ENCODE measurements around the gene SCGB3A1. TPM values are rescaled to one million over a fixed set of nuclear protein-coding genes. Genes with fewer than 3 reads are reported as not detected.

Gene SCGB3A1
- total RNA-seq, 1 donor from 2014 or later: not detected

DNA sequence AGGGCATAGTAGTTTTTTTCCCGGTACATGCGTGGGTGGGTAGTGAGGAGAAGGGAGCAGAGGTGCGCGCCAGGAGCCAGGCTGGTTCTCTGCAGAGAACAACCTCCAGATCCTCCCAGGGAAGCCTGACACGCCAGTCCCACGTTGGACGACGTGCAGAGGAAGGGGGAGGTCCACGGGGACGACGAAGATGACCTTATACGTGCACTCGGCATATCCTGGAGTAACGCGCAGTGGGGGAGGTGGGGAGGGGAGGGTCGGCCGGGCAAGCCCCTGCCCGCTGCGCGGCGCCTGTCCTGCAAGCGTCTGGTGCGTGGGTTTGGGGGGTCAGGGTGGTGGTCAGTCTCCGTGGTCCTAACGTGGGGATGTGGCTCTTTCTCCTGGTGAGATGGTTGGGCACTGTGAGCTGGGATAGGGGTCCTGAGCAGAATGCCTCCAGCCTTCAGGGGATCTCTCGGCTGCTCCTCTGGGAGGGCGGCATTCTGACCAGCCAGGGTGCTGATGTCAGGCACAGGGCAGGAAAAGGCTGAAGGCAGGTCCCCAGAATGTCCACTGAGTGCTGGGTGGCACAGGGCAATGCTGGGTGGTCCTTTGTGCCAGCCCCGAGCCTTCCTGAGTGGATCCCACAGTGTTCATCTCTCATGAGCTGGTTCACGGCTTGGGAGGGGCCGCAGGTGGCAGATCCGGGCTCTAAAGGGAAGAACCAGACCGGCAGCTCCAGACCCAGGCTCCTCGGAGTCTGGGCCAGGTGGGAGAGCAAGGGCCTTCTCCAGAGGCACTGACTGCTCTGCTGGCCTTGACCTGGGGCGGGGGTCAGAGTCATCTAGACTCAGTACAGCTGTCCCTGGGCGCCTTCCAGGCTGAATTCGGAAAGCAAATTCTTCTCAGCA lies 10.5 kb upstream of the SCGB3A1 start:
- no peak overlapping the region for H3K27ac ChIP-seq (replicated peaks)
- TF ChIP-seq, protein P1, sequence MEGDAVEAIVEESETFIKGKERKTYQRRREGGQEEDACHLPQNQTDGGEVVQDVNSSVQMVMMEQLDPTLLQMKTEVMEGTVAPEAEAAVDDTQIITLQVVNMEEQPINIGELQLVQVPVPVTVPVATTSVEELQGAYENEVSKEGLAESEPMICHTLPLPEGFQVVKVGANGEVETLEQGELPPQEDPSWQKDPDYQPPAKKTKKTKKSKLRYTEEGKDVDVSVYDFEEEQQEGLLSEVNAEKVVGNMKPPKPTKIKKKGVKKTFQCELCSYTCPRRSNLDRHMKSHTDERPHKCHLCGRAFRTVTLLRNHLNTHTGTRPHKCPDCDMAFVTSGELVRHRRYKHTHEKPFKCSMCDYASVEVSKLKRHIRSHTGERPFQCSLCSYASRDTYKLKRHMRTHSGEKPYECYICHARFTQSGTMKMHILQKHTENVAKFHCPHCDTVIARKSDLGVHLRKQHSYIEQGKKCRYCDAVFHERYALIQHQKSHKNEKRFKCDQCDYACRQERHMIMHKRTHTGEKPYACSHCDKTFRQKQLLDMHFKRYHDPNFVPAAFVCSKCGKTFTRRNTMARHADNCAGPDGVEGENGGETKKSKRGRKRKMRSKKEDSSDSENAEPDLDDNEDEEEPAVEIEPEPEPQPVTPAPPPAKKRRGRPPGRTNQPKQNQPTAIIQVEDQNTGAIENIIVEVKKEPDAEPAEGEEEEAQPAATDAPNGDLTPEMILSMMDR (IDR thresholded peaks at IDR 0.05; ENCODE audit: borderline replicate concordance): no peak
- H3K36me3 ChIP-seq: no peaks in the 10 kb centered on the region
- no peaks in the 10 kb centered on the region for H3K4me1 ChIP-seq
- intact Hi-C loops (cut with micrococcal nuclease): no loop called here
- DNase-seq: no peak
- H3K9me3 ChIP-seq (replicated peaks): no peaks in the 10 kb centered on the region
- H3K4me3 ChIP-seq: no peak overlapping the region
- peaks cover 11% of the 10 kb centered on the region for H3K27me3 ChIP-seq (ENCODE audit: low read depth)

DNA sequence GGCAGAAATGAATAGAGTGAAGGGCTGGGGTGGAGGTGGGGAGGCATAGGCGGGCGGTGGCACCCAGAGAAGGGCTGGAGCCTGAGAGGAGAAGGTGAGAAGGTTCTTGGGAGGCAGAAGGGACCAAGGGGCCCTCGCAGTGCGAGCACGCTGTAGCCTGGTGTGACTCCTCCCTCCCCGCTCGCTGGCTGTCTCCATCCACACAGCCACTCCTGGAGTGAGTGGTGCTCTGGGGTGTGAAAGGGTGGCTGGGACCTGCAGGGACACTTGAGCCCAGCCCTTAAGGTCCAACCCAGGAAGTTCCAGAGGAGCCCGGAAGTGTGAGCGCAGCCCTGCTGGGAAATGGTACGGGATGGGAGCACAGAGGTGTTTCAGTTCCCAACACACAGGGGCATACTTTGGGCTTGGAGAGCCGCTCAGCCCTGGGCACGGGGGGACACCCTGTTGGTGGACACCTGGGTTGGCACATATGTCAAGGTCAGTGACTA lies 9.3 kb upstream of the SCGB3A1 start:
- peaks cover 7% of the 10 kb centered on the region for H3K27me3 ChIP-seq (ENCODE audit: low read depth)
- H3K27ac ChIP-seq (replicated peaks): no peak overlapping the region
- H3K4me1 ChIP-seq: no peaks in the 10 kb centered on the region
- H3K9me3 ChIP-seq (replicated peaks): no peaks in the 10 kb centered on the region
- intact Hi-C loops (cut with micrococcal nuclease): no loop called here
- TF ChIP-seq, protein P1 (IDR thresholded peaks at IDR 0.05; ENCODE audit: borderline replicate concordance): no peak
- no peak overlapping the region for H3K4me3 ChIP-seq
- DNase-seq: no peak
- no peaks in the 10 kb centered on the region for H3K36me3 ChIP-seq

DNA sequence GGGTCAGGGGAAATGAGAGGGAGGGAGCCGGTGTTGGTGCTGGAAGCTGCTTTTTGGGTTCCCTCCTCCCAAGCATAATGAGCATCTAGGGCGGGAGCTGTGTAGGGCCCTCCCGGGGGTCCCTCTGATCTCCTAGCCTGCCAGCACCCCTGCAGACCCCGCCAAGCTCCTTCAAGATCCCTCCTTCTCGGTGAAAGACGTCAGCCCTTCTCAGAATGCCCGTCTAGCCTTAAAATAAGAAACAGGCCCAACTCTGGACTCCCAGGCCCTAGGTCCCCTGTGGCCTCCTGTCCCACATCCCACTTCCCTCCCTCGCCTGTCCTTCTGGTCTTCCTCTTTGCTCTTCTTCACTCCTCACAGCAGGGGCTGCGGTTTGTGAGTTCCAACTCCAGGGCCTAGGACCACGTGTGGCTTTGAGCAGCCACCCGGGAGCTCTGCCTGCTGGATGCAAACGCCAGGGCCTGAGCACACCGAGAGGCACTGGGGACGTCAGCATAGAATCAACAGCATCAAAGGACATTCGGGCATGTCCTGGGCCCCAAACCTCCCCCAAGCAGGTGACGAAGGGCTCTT lies 8.8 kb upstream of the SCGB3A1 start:
- H3K27ac ChIP-seq (replicated peaks): no peak overlapping the region
- no peaks in the 10 kb centered on the region for H3K9me3 ChIP-seq (replicated peaks)
- H3K36me3 ChIP-seq: no peaks in the 10 kb centered on the region
- peaks cover 7% of the 10 kb centered on the region for H3K27me3 ChIP-seq (ENCODE audit: low read depth)
- H3K4me3 ChIP-seq: no peak overlapping the region
- intact Hi-C loops (cut with micrococcal nuclease): no loop called here
- H3K4me1 ChIP-seq: no peaks in the 10 kb centered on the region
- TF ChIP-seq, protein P1 (IDR thresholded peaks at IDR 0.05; ENCODE audit: borderline replicate concordance): no peak
- no peak for DNase-seq

DNA sequence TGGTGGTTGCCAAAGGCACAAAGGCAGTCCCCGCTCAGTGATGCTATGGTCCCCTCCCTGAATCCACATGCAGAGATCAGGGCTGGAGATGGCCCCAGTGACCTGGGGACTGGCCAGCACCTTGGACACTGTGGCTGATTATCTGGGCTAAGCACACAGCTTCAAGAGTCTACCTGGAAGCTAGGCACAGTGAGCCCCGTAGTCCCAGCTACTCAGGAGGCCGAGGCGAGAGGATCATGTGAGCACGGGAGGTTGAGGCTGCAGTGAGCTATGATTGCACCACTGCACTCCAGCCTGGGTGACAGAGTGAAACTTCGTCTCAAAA lies 8.3 kb upstream of the SCGB3A1 start:
- Histone ChIP-seq H3K9me3 (replicated peaks) (no peaks in the 10 kb centered on the region), H3K27ac (replicated peaks) (no peak overlapping the region), H3K27me3 (ENCODE audit: low read depth) (peaks cover 8% of the 10 kb centered on the region), H3K36me3 (no peaks in the 10 kb centered on the region), H3K4me3 (no peak overlapping the region), H3K4me1 (no peaks in the 10 kb centered on the region)
- DNase-seq: no peak
- intact Hi-C loops (cut with micrococcal nuclease): no loop called here
- TF ChIP-seq, protein P1 (IDR thresholded peaks at IDR 0.05; ENCODE audit: borderline replicate concordance): no peak

DNA sequence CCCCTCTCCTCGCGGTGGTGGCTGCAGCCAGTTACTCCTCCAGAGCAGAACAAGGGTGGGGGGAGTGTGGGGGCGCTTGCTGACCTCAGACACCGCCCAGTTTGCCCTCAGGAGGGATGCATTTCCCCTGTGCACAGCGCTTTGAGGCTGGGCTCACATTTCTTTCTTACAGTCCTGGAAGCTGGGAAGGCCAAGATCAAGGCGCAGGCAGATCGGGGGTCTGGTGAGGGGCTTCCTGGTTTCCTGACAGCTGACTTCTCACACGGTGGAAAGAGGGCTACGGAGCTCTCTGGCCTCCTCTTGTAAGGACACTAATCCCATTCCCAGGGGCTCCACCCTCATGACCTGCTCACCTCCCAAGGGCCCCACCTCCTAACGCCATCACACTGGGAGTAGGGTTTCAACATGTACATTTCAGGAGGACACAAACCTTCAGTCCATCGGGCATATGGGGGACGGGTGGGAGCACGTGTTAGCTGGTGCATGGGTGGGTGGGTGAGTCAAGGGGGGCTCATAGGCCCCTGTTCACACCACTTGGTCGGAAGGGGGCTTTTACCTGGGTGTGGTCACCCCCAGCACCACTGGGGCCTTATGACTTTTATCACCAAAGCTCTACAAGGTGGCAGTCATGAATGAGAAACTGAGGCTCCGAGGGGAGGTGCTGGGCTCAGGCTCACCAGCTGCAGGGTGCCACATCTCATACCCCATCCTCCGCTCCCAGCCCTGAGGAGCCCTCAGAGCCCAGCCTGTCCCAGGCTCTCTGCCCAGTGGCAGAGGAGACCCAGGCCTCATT lies 7.7 kb upstream of the SCGB3A1 start:
- TF ChIP-seq, protein P1 (IDR thresholded peaks at IDR 0.05; ENCODE audit: borderline replicate concordance): no peak
- no peaks in the 10 kb centered on the region for H3K9me3 ChIP-seq (replicated peaks)
- peaks cover 13% of the 10 kb centered on the region for H3K27me3 ChIP-seq (ENCODE audit: low read depth)
- intact Hi-C loops (cut with micrococcal nuclease): no loop called here
- no peaks in the 10 kb centered on the region for H3K4me1 ChIP-seq
- no peak overlapping the region for H3K27ac ChIP-seq (replicated peaks)
- H3K36me3 ChIP-seq: no peaks in the 10 kb centered on the region
- no peak for DNase-seq
- no peak overlapping the region for H3K4me3 ChIP-seq

Data from left ventricle myocardium inferior (tissue), 1 donor.